T-cell (primary cell): ENCODE results near the gene ELMO3. TPM values are rescaled to one million over a fixed set of nuclear protein-coding genes. Genes with fewer than 3 reads are reported as not detected.

Experiments used
- ATAC-seq, 4 experiments: fragments of 200-7000 bp in 3 of 4; fragments of 150-1000 bp in 1 of 4; cut with Tn5 transposase; replicated peaks in 1 of 4; 1 replicate in 3 of 4; 2 replicates in 1 of 4; pipeline ENCODE4 v1.10.0; 2021; ENCODE audit warnings: moderate library complexity in 3 of 4, mild to moderate bottlenecking in 2 of 4, moderate number of reproducible peaks in 1 of 4
- CTCF ChIA-PET, 2 donors: fragments of 300-600 bp; sonication (Branson Sonifier 250); formaldehyde crosslinking; loops; one replicate each; lab custom pipeline; 2022; ENCODE audit warnings: antibody characterized with exemption in 2 of 2; lab: Charles Lee
- POLR2A ChIA-PET, 2 donors: fragments of 300-600 bp; sonication (Branson Sonifier 250); formaldehyde crosslinking; loops; one replicate each; lab custom pipeline; 2022; ENCODE audit warnings: antibody characterized with exemption in 2 of 2; lab: Charles Lee
- DNase-seq, 35 experiments: peaks; one replicate each; pipeline versions ENCODE4 v3.0.0 to v3.0.0-alpha.2; 2013 to 2023
- H3K27ac ChIP-seq: one replicate; pipeline ENCODE4 v1.5.1; 2013; ENCODE audit warnings: low read length
- H3K27me3 ChIP-seq, 2 experiments: replicated peaks in 1 of 2; 1 replicate in 1 of 2; 2 replicates in 1 of 2; pipeline versions ENCODE4 v1.6.1 to v1.7.0; 2013; ENCODE audit warnings: low read length in 1 of 2, mixed read lengths in 1 of 2; ENCODE audit not compliant: control insufficient read depth in 2 of 2, insufficient read depth in 2 of 2; ENCODE audit errors: extremely low read depth in 1 of 2
- H3K36me3 ChIP-seq, 2 donors: 1 replicate in 1 of 2; 2 replicates in 1 of 2; pipeline versions ENCODE4 v1.6.1 to v1.7.0; 2013; ENCODE audit warnings: low read length in 1 of 2; ENCODE audit not compliant: control insufficient read depth in 2 of 2, insufficient read depth in 1 of 2; ENCODE audit errors: extremely low read depth in 1 of 2
- H3K4me1 ChIP-seq, 2 experiments: 1 replicate in 1 of 2; 2 replicates in 1 of 2; pipeline versions ENCODE4 v1.6.1 to v1.7.0; 2013; ENCODE audit warnings: low read length in 2 of 2, mixed read lengths in 1 of 2; ENCODE audit not compliant: insufficient read depth in 2 of 2, control insufficient read depth in 1 of 2; ENCODE audit errors: extremely low read depth in 1 of 2
- H3K4me3 ChIP-seq, 2 donors: 1 replicate in 1 of 2; 2 replicates in 1 of 2; pipeline versions ENCODE4 v1.5.1 to v1.7.0; 2013; ENCODE audit warnings: mild to moderate bottlenecking in 2 of 2, low read length in 1 of 2, moderate library complexity in 1 of 2; ENCODE audit not compliant: control insufficient read depth in 1 of 2; ENCODE audit errors: extremely low read depth in 1 of 2
- H3K9me3 ChIP-seq: 2 replicates; pipeline ENCODE4 v1.7.0; 2013
- H3K27ac Mint-ChIP-seq, 2 donors: one replicate each; pipeline ENCODE4 v1.8.0; 2020 to 2021; ENCODE audit warnings: mild to moderate bottlenecking in 2 of 2, mixed read lengths in 2 of 2
- H3K27me3 Mint-ChIP-seq, 2 donors: one replicate each; pipeline ENCODE4 v1.8.0; 2021 to 2022; ENCODE audit warnings: mixed read lengths in 2 of 2
- H3K36me3 Mint-ChIP-seq: one replicate; pipeline ENCODE4 v1.8.0; 2021; ENCODE audit warnings: mixed read lengths
- H3K4me1 Mint-ChIP-seq, 3 donors: one replicate each; pipeline ENCODE4 v1.8.0; 2020 to 2022; ENCODE audit warnings: mixed read lengths in 3 of 3, mild to moderate bottlenecking in 1 of 3
- H3K4me3 Mint-ChIP-seq, 3 donors: one replicate each; pipeline ENCODE4 v1.8.0; 2020 to 2022; ENCODE audit warnings: mild to moderate bottlenecking in 3 of 3, mixed read lengths in 3 of 3, moderate library complexity in 3 of 3
- H3K9me3 Mint-ChIP-seq, 3 donors: one replicate each; pipeline ENCODE4 v1.8.0; 2020 to 2022; ENCODE audit warnings: mixed read lengths in 3 of 3
- WGBS: methylation state at CpG from one replicate; pipeline ENCODE4 v1.1.5; 2013; ENCODE audit warnings: missing lambda C conversion rate; ENCODE audit not compliant: insufficient coverage; 5-methylcytosine and 5-hydroxymethylcytosine counted together
- total RNA-seq, 35 experiments: library from RNA in 6 of 35; stranded (reverse) in 6 of 35; fragments of 120-200 nt in 1 of 35; gene quantifications; one replicate each; pipeline versions ENCODE4 v1.2.1 to v1.2.4 and lab custom pipeline; 2013 to 2026

The ELMO3 gene
- total RNA-seq, 5 donors from 2014 or later (not counting 1 experiment from before 2014, with no cell fraction given) = 3.8 to 11.7 (median 8.8) TPM

GRCh38 chr16:67167588-67167987 lies 31.3 kb upstream of the ELMO3 start:
- DNase-seq (no peak), ATAC-seq (no peak)
- no peak overlapping the region for H3K4me3 Mint-ChIP-seq
- H3K4me3 ChIP-seq = no peak overlapping the region
- H3K27ac ChIP-seq = no peak overlapping the region
- no peaks in the 10 kb centered on the region for H3K36me3 ChIP-seq
- peaks cover 10 to 57% of the 10 kb centered on the region in 2 experiments for H3K4me1 ChIP-seq
- peaks cover 9 to 95% of the 10 kb centered on the region in 2 experiments for H3K27me3 ChIP-seq
- ChIA-PET POLR2A (no interaction called here), CTCF (interaction anchor here in 1 of 2 donors (0.6 kb wide), 1 partner anchor 10 kb away, joined by 3 read pairs; no protein-coding TSS in a partner anchor)
- H3K4me1 Mint-ChIP-seq = peaks cover 19 to 50% (median 20%) of the 10 kb centered on the region in 3 donors
- H3K9me3 ChIP-seq = no peaks in the 10 kb centered on the region
- H3K36me3 Mint-ChIP-seq = no peaks in the 10 kb centered on the region
- 95% methylated on average over 6 of the region's 7 CpGs for WGBS
- H3K27me3 Mint-ChIP-seq = peaks cover 43 to 74% of the 10 kb centered on the region in 2 donors
- no peaks in the 10 kb centered on the region for H3K9me3 Mint-ChIP-seq
- no peak overlapping the region for H3K27ac Mint-ChIP-seq

GRCh38 chr16:67169011-67169451 lies 29.9 kb upstream of the ELMO3 start:
- Histone ChIP-seq H3K27me3 (peaks cover 12 to 96% of the 10 kb centered on the region in 2 experiments), H3K27ac (no peak overlapping the region), H3K36me3 (no peaks in the 10 kb centered on the region), H3K9me3 (no peaks in the 10 kb centered on the region), H3K4me3 (no peak overlapping the region), H3K4me1 (peaks cover 6 to 56% of the 10 kb centered on the region in 2 experiments)
- no peak overlapping the region for H3K4me3 Mint-ChIP-seq
- H3K27ac Mint-ChIP-seq = no peak overlapping the region
- peaks cover 52 to 81% of the 10 kb centered on the region in 2 donors for H3K27me3 Mint-ChIP-seq
- CTCF ChIA-PET = interaction anchor here (0.7 kb wide), 2 partner anchors 8 to 41 kb away, joined by 3 read pairs; no protein-coding TSS in a partner anchor
- H3K36me3 Mint-ChIP-seq = no peaks in the 10 kb centered on the region
- H3K9me3 Mint-ChIP-seq = no peaks in the 10 kb centered on the region
- H3K4me1 Mint-ChIP-seq = peaks cover 29 to 54% (median 30%) of the 10 kb centered on the region in 3 donors
- WGBS = 50% methylated on average over 8 of the region's 9 CpGs
- no peak for ATAC-seq
- no peak for DNase-seq
- POLR2A ChIA-PET = no interaction called here

GRCh38 chr16:67169642-67170167 lies 29.2 kb upstream of the ELMO3 start:
- Histone ChIP-seq H3K9me3 (no peaks in the 10 kb centered on the region), H3K27me3 (peaks cover 12 to 96% of the 10 kb centered on the region in 2 experiments), H3K27ac (no peak overlapping the region), H3K4me3 (peak overlapping the region; percentile 23 to 24), H3K36me3 (no peaks in the 10 kb centered on the region), H3K4me1 (peaks cover 3 to 56% of the 10 kb centered on the region in 2 experiments)
- peaks cover 52 to 77% of the 10 kb centered on the region in 2 donors for H3K27me3 Mint-ChIP-seq
- no peak overlapping the region for H3K27ac Mint-ChIP-seq
- 11% methylated on average over 18 of the region's 24 CpGs for WGBS
- POLR2A ChIA-PET = no interaction called here
- no peaks in the 10 kb centered on the region for H3K9me3 Mint-ChIP-seq
- DNase-seq = peak in 4 of 35 experiments; percentile 38 to 56 (median 40)
- CTCF ChIA-PET = interaction anchor here in 1 of 2 donors (0.6 kb wide), 1 partner anchor 226 kb away, joined by 3 read pairs; no protein-coding TSS in a partner anchor
- no peak for ATAC-seq
- H3K4me3 Mint-ChIP-seq = peak overlapping the region; percentile 41 to 75 (median 57)
- peaks cover 26 to 52% (median 31%) of the 10 kb centered on the region in 3 donors for H3K4me1 Mint-ChIP-seq
- H3K36me3 Mint-ChIP-seq = no peaks in the 10 kb centered on the region

- peak within 1 kb of the TSS in 1 of 2 donors; percentile 48 for H3K27ac Mint-ChIP-seq
- Histone ChIP-seq H3K4me3 (peak within 1 kb of the TSS; percentile 23 to 24), H3K9me3 (no peaks in the 10 kb centered on the region), H3K27me3 (peaks cover 17 to 96% of the 10 kb centered on the region in 2 experiments), H3K27ac (no peak within 1 kb of the TSS), H3K36me3 (no peaks in the 10 kb centered on the region), H3K4me1 (peaks cover 3 to 55% of the 10 kb centered on the region in 2 experiments)
- no peaks in the 10 kb centered on the region for H3K36me3 Mint-ChIP-seq
- ATAC-seq = no peak
- H3K4me1 Mint-ChIP-seq = peaks cover 24 to 51% (median 25%) of the 10 kb centered on the region in 3 donors
- 6% methylated on average over 27 of the region's 50 CpGs for WGBS
- DNase-seq = no peak
- CTCF ChIA-PET = interaction anchor here in 1 of 2 donors (0.6 kb wide), 1 partner anchor 226 kb away, joined by 3 read pairs; no protein-coding TSS in a partner anchor
- no peaks in the 10 kb centered on the region for H3K9me3 Mint-ChIP-seq
- peaks cover 52 to 73% of the 10 kb centered on the region in 2 donors for H3K27me3 Mint-ChIP-seq
- peak within 1 kb of the TSS; percentile 41 to 75 (median 57) for H3K4me3 Mint-ChIP-seq
- POLR2A ChIA-PET = no interaction called here
Observed at GRCh38 chr16:67170168-67170948, 28.6 kb upstream of the ELMO3 start, which contains the start of gene NOL3. Gene NOL3 (plus strand): TSS chr16:67170538.

- Mint-ChIP-seq H3K4me3 (peak overlapping the region in 1 of 3 donors; percentile 7), H3K36me3 (no peaks in the 10 kb centered on the region), H3K27ac (peak overlapping the region in 1 of 2 donors; percentile 48), H3K9me3 (no peaks in the 10 kb centered on the region), H3K27me3 (peaks cover 52 to 69% of the 10 kb centered on the region in 2 donors), H3K4me1 (peaks cover 25 to 49% (median 25%) of the 10 kb centered on the region in 3 donors)
- POLR2A ChIA-PET = no interaction called here
- peaks cover 3 to 52% of the 10 kb centered on the region in 2 experiments for H3K4me1 ChIP-seq
- DNase-seq = no peak
- CTCF ChIA-PET = no interaction called here
- no peak for ATAC-seq
- H3K36me3 ChIP-seq = no peaks in the 10 kb centered on the region
- no peak overlapping the region for H3K4me3 ChIP-seq
- H3K27me3 ChIP-seq = peaks cover 19 to 93% of the 10 kb centered on the region in 2 experiments
- no peak overlapping the region for H3K27ac ChIP-seq
- H3K9me3 ChIP-seq = no peaks in the 10 kb centered on the region
- WGBS = 84% methylated on average over 8 of the region's 14 CpGs
Observed at GRCh38 chr16:67170949-67171649, 27.8 kb upstream of the ELMO3 start.
